Umbilical cord (tissue), 2 donors: ENCODE data around the gene JMJD6. TPM values are rescaled to one million over a fixed set of nuclear protein-coding genes. Genes with fewer than 3 reads are reported as not detected.
A peak's percentile ranks its signal among the peaks of the same experiment; 100 is the strongest.
"Not testable (repeated sequence)": the region's sequence is repeated elsewhere in the genome, so short reads cannot be mapped to it uniquely, and the experiment has no call there.

ENCODE experiments used
- DNase-seq: peaks from one replicate; pipeline ENCODE4 v3.0.0-alpha.2; 2015; ENCODE audit warnings: low spot score
- total RNA-seq: library from RNA; depleted of rRNA; stranded (reverse); fragments of >200 nt; gene quantifications from one replicate; pipeline ENCODE4 v1.2.3, GENCODE V29; 2014; ENCODE audit warnings: low replicate concordance; ENCODE audit not compliant: insufficient read depth

The JMJD6 gene
- total RNA-seq, 1 donor from 2014 or later: 40.4 TPM

DNA sequence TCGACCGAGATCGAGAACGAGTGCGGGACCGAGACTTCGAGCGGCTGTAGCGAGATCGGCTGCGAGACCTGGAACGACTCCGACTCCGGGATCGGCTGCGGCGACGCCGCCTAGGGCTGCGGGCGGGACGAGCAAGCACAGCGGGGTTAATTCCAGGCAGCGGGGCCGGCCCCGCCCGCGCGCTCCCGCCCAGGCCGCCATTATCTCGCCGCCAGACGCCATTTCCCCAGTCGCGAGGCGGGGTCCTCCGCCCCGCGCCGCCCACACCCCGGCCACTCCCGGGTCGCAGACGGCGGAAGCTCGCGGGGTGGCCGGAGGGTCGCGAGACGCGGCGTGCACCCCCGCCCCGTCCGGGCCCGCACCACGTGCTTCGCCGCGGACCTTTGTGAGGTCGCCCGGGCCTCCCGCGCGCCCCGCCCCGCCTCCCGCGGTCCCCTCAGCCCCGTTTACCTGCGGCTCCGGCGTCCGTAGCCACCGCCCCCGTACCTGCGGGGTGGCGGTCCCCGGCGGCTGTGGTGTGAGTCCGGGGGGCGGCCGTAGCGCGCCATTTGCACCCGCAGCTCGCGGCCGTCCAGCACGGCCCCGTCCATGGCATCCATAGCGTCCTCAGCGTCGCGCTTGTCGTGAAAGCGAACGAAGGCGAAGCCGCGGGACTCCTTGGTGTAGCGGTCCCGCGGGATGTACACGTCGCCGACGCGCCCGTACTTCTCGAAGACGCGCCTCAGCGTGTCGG, 10.1 kb upstream of the JMJD6 start:
- peak; percentile 79 for DNase-seq

DNA sequence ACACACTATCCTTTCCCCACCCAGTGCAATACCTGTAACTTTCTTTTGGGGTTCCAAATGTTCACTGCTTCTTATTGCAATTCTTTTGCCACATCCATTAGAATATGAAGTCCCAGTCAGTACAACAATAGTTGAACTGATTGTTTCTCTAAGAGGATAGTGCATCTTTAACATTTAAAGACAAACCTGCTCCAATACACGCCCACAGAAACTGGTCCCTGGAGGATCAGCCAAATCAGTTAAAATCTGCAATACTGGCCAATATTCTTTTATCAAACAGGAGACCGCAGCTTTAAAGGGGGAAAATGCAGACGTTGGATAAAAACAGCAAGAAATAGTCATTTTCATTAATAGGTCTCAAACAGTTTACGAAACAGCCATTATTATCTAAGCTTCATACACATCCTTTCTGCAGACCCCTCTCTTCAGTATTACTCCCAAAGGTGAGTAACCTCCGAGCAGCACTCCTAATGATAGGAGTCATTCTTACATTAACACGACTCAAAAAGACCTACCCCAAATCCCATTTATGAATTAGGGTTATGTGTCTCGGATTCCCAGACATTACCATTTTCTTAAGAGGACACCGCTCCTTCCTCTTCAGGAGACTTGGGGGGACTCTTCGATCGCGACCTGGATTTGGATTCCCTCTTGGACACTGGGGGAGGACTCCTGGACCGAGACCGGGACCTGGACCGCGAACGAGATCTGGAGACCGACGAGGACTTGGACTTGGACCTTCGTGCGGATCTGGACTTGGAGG, 9.4 kb upstream of the JMJD6 start:
- DNase-seq: no peak

DNA sequence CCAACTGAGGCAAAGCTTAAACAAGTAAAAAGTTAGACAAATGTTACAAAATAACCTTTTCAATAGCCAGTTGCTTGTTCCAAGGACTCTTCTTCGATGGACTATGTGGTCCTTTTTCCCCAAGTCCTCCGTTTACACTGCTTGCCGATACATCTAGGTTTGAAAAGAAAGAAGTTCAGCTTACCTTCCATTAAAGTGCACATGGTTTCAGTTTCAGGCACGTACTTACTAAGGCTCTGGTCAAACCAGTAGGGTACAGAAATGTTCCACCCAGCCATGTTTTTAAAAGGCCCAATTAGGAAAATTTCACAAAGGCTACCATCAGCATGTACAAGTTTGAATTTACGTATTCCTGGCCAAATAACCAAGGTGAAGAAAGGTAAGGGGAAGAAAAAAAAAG, 8.6 kb upstream of the JMJD6 start:
- DNase-seq: peak; percentile 30

DNA sequence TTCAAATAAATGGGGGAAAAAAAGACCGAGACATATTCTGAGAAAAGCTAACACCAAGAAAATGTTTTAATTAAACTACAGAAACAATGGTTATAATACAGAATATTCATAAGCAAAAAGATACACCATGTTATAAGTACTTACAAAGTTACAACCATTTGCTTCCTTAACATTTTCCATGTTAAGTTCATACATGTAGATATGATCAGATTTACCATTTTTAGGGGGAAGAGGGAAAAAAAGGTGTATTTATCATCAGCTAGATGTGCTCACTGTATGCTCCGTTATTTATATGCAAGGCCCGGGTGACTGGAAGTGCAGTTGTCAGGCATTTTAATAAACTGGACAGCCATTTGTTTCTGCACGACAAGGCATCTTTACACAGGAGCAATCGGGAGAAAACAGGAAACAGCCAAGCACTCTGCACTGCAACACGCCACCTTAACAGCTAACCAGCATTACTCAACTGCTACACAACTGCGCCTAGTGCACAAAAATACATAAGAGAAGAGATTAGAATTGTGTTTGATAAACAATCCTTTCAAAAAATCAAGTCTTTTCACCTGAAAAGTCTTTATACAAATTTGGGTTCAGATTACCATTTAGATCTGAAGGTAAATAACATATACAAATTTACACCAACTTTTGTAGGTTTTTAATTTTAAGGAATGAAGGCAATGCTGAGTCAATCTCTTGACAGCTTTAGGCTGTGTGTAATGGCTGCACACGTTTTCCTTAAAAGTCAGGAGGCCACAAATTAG, 7.9 kb upstream of the JMJD6 start:
- no peak for DNase-seq

DNA sequence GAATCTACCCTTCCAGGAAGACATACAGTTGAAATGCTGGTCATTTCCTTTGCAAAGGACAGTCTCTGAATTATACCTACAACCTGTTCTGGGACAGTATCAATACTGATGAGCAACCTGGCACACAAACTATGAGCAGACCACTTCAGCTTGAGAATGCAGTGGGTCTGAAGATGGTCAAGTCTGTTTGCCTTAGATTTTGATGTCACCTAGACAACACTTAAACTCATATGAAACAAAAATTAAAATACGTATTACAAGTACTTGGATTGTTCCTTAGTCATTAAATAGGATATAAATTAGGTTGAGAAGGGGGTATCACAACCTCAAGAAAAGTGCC, 7.2 kb upstream of the JMJD6 start:
- DNase-seq: no peak

DNA sequence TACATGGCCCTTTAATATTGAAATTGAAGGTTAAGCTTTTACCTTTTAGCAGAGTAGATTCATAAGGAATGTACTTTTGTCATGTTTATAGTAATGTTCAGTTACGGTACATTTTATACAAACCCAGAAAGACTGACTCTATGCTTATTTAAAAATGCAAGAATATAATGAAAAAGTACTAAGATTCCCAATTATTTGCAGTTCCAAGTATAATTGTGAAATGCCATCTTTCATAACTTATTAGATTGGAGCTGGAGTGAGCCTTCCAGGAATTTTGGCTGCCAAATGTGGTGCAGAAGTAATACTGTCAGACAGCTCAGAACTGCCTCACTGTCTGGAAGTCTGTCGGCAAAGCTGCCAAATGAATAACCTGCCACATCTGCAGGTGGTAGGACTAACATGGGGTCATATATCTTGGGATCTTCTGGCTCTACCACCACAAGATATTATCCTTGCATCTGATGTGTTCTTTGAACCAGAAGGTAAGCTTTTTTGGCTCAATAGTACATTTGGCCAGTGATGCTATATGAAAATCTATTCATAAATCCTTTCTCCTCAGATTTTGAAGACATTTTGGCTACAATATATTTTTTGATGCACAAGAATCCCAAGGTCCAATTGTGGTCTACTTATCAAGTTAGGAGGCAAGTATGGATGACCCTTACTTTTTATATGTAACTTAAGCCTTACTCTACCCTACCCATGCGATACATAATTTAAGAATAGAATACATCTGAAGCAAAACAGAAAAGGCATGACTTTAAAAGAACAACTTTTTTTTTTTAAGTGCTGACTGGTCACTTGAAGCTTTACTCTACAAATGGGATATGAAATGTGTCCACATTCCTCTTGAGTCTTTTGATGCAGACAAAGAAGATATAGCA, 6.6 kb upstream of the JMJD6 start:
- DNase-seq: no peak

DNA sequence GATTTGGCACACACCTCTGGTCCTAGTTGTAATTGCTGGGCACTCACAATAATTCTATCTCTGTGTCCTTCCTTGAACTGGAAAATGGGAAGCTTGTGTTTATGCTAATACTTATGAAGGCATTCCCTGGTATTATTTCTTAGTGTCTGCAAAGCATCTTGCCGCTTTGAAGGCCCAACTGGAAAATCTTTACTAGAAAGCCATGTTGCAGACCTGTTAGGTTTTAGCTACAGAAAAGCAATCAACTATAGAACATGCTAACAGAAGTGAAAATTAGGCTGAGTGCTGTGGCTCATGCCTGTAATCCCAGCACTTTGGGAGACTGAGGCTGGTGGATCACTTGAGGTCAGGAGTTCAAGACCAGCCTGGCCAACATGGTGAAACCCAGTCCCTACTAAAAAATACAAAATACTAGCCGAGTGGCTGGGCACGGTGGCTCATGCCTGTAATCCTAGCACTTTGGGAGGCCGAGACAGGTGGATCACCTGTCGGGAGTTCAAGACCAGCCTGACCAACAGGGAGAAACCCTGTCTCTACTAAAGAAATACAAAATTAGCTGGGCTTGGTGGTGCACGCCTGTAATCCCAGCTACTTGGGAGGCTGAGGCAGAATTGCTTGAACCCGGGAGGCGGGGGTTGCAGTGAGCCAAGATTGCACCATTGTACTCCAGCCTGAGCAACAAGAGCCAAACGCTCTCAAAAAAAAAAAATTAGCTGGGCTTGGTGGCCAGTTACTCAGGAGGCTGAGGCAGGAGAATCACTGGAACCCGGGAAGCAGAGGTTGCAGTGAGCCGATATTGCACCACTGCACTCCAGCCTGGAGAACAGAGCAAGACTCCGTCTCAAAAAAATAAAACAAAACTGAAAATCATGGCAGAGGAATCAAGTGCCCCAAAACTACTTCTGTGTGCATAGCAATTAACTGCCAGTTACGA, 5.7 kb upstream of the JMJD6 start:
- DNase-seq: not testable (repeated sequence)

DNA sequence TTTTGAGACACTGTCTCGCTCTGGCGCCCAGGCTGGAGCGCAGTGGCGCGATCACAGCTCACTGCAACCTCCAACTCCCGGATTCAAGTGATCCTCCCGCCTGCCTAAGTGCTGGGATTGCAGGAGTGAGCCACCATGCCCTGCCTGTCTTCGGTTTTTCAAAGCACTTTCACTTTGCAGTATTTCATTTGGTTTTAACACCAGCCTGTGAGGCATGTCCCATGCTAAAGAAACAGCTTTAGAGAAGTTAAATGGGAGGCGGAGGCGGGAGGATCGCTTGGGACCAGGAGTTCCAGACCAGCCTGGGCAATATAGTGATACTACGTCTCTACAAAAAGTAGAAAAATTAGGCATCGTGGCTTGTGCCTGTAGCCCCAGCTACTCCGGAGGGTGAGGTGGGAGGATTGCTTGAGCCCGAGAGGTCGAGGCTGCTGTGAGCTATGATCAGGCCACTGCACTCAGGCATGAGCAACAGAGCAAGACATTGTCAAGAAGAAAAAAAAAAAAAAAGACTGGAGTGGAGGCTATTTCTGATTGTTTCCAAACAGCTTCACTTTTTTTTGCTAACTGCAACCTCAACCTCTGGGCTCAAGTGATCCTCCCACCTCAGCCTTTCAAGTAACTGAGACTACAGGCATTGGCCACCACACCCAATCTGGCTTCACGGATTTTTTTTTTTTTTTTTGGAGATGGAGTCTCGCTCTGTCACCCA, 1.5 kb upstream of the JMJD6 start:
- no peak for DNase-seq

DNA sequence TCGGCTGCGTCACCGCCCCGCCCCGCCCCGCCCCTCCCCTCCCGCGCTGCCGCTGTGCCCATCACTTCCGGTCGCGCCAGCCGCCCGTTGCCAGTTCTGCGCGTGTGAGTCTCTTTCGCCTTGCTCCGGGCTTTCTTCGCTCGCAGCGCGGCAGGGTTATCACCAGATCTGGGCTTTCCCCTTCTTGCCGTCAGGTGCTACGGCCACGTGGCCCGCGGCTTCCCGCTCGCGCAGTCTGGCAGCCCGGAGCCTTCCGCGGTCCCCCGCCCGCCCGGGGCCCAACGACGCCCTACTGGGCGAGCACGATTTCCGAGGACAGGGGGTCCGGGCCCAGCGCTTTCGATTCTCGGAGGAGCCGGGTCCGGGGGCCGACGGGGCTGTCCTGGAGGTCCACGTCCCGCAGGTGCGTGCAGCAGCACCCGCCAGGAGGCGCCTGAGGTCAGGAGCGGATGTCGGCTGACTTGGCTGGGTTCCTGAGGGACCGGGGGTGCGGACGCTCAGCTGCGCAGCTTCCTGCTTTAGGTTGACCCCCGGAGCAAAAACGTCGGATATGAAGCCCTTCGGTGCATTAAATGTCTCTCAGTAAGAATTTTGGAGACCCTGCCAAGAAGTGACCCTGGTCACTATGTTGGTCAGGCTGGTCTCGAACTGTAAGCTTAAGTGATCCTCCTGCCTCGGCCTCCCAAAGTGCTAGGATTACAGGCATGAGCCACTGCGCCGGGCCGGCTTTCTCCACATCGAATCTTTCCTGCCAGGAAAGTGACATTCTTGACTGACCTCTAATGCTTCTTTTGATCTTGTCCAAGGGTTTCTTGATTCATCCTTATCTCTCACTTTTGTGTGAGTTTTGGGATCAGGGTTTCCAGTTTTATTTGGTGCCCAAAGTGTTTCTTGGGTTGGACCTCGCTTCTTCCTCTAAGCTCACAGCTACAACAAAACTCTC, 641 bp upstream of the JMJD6 start, which contains the start of gene METTL23:
METTL23 (plus strand) TSS at position 64 of the 943 bp plus-strand sequence. CDS start 2,872 bp downstream, outside the sequence.
- DNase-seq: peak; percentile 79

DNA sequence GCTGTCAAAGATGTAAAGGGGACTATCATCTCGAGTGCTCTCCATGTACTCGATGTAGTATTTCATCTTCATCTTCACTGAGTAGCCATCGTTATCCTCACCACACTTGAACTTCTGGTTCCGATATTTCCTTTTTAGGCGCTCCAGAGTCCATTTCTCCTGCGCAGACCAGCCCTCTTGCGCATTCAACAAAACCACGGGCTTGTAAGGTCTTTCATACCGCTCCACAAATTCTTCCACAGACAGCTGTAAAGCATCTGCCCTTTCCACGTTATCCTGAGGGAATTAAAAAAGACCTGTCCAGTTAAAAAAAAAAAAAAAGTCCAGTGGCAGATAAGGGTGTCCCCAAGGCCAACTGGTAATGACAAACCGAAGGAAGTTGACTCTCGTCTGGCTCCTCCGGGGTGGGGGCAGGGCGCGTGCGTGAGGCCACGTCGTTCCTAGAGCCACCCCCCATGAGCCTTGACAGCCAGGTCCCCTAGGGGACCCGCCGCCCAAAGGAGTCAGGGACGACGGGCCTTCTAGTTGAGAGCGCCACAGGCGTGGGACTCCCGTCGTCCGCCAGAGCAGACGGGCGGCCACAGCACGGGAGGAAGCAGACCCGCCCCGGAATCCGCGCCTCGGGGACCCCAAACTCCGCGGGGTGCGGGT, 701 bp downstream of the JMJD6 start:
- DNase-seq: peak; percentile 54

DNA sequence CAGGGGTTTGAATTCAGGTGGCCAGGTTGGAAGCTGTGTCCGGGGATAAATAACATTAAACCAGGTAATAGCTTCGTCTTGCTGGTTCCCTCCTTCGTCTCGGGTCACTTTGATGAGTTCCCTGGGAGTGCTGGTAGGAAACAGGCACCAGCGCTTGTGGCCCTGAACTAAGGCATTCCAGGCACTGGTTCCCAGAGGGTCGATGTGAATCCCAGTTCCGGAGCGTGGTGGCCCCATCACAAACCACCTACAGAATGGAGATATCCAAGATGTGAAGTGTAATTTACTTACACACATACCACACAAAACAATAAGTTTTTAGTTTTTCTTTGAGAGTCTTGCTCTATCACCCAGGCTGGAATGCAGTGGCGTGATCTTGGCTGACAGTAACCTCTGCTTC, 2.6 kb downstream of the JMJD6 start:
- DNase-seq: no peak

DNA sequence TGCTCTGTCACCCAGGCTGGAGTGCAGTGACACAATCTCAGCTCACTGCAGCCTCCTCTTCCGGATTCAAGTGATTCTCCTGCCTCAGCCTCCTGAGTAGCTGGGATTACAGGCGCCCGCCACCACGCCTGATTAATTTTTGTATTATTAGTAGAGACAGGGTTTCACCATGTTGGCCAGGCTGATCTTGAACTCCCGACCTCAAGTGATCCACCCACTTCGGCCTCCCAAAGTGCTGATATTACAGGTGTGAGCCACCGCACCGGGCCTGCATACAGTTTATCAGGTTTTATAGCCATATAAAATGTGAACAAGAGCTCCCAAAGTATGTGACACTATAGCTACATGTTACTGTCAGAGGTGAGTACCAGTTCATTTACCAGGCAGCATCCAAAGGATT, 3.4 kb downstream of the JMJD6 start:
- DNase-seq: not testable (repeated sequence)

DNA sequence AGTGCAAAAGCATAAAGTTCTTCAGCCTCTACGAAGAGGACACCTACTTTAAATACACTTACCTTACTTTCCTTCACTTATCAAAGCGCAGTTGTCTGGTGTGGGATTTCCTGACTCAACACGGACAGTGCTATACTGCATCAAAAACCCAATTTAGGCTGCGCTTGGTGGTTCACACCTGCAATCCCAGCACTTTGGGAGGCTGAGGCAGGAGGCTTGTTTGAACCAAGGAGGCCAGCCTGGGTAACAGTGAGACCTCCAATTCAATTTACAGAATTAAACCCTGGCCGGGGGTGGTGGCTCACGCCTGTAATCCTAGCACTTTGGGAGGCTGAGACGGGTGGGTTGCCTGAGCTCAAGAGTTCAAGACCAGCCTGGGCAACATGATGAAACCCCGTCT, 4.1 kb downstream of the JMJD6 start:
- DNase-seq: no peak

DNA sequence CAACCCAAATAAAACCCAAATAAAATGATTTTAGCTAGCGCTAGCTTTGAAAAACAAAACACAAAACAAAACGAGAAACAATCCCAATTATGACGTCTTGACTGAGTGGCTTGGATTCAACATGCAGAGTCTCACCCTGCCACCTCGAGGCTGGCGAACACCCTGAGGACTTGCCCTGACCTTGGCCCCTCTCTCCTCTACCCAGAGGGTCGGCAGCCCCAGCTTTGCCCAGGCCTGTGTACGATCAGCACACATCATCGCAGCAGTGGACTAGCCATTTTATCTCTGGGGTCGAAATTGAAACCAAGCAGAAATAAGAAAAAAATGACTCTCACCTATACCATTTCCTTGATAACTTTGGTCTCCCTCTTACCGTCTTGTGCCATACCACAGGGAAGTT, 4.9 kb downstream of the JMJD6 start:
- no peak for DNase-seq

DNA sequence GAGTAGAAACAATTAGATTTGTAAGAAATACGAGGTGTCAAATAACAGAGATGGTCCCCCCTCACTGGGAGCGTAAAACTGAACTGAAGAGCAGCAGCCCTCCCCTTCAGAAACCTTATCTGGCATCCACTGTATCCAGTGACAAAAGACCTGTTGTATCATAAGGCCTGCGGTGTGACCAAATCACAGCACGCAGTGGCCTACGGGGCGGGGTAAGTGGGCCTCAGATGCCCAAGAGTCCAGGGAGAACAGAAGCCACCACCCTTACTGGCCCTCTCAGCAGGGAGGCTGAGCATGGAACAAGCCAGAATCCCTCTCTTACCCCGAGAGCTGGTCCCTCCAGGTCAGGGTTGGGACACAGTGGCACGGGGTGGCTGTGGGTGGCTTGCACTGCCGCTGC, 5.5 kb downstream of the JMJD6 start:
- DNase-seq: no peak

DNA sequence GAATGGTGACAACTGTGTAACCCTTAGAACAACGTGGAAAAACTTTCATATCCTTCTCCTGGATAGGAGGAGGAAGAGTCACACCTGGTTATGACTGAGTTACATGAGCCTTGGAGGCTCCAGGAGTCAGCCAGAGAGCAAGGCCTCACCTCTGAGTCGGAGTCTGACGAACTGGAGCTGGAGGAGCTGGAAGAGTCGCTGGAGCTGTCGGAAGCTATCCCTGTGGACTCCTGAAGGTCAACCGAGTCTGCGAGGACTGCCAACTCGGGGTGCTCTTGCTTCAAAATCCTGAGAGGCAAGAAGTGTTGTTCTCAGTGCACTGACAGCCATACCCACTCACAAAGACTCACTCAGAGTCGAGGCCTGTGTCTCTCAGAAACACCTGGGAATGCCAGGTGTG, 6.2 kb downstream of the JMJD6 start:
- DNase-seq: no peak

DNA sequence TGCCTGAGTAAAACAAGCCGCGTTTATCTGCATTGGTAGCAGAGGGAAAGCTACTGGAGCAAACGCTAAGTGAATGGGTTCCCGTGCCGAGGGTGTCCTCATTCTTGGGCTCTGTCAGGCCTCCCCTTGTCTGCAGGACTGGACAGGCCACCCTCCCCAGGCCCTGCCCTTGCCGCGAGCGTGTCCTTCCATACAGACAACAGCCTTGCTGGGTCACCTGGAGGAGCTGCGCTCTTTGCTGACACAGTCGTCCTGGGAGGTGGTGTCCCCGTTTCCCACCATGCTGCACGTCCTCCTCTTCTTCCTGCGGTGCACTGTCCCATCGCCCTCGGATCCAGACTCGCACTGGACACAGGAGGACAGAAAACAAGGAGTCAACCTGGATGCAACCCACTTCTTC, 7.9 kb downstream of the JMJD6 start:
- no peak for DNase-seq

DNA sequence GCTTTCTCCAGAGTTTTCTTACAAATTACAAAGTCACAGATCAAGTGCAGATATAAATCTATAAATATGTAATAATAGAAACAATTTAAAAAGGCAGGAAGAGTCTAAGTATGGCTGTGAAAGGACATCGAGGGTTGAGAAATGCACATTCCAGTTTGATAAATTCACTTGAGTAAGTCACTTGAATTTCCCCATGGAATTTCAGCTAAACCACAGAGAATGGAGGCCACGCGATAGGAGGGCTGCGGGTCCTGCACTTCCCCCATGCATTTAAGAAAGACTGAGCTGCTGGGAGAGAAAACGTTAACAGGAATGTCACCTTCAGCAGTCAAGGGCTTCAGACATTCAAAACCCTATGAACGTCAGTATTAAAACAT, 9.6 kb downstream of the JMJD6 start:
- DNase-seq: no peak
